ENCODE results near the gene MAK.

MAK gene

DNA sequence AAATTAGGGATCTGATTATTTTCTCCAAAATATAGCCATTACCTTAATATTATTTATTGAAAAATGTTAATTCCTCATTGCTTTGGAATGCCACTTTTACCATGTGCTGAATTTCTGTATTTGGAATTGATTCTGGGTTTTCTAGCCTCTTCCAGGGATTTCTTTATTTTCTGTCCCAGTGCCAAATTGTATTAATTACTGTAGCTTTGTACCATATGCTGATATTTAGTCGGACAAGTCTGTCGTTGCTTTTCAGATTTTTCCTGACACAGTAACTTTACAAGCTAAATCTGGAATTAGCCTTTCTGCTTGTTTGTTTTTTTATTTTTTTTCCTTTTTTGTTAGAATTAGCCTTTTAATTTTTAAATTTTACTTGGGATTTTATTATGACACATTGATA lies 101.6 kb downstream of the MAK start:
- TF ChIP-seq, protein P1, sequence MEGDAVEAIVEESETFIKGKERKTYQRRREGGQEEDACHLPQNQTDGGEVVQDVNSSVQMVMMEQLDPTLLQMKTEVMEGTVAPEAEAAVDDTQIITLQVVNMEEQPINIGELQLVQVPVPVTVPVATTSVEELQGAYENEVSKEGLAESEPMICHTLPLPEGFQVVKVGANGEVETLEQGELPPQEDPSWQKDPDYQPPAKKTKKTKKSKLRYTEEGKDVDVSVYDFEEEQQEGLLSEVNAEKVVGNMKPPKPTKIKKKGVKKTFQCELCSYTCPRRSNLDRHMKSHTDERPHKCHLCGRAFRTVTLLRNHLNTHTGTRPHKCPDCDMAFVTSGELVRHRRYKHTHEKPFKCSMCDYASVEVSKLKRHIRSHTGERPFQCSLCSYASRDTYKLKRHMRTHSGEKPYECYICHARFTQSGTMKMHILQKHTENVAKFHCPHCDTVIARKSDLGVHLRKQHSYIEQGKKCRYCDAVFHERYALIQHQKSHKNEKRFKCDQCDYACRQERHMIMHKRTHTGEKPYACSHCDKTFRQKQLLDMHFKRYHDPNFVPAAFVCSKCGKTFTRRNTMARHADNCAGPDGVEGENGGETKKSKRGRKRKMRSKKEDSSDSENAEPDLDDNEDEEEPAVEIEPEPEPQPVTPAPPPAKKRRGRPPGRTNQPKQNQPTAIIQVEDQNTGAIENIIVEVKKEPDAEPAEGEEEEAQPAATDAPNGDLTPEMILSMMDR (IDR thresholded peaks at IDR 0.05; ENCODE audit: unreplicated experiment in 3 of 3) = no peak
- H3K27ac Mint-ChIP-seq = no peak overlapping the region
- H3K36me3 Mint-ChIP-seq (ENCODE audit: low read depth) = peaks cover 25% of the 10 kb centered on the region
- no peaks in the 10 kb centered on the region for H3K27me3 Mint-ChIP-seq (ENCODE audit: low read depth)
- peaks cover 9% of the 10 kb centered on the region for H3K4me1 Mint-ChIP-seq
- H3K9me3 Mint-ChIP-seq = no peaks in the 10 kb centered on the region
- H3K4me3 Mint-ChIP-seq = no peak overlapping the region

DNA sequence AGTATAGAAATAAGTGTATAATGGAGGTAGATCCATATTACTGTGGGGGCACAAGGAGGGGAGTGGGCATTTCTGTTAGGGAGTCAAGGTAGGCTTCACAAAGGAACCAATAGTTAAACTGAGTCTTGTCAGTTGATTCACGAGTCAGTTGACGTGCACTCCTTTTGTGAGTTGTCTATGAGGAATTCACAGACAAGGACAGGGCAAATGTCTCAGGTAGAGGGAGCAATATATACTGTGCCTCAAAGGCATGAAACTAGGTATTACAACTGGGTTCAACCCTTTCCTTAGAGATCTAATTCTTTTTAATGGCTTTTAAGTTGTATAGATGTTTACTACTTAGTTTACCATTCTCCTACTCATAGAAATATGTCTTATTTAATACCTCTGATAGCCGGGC lies 104.5 kb downstream of the MAK start:
- TF ChIP-seq, protein P1 (IDR thresholded peaks at IDR 0.05; ENCODE audit: unreplicated experiment in 3 of 3) = no peak
- H3K27ac Mint-ChIP-seq = no peak overlapping the region
- H3K4me3 Mint-ChIP-seq = no peak overlapping the region
- no peaks in the 10 kb centered on the region for H3K9me3 Mint-ChIP-seq
- no peaks in the 10 kb centered on the region for H3K27me3 Mint-ChIP-seq (ENCODE audit: low read depth)
- H3K36me3 Mint-ChIP-seq (ENCODE audit: low read depth) = peaks cover 32% of the 10 kb centered on the region
- H3K4me1 Mint-ChIP-seq = peaks cover 16% of the 10 kb centered on the region

DNA sequence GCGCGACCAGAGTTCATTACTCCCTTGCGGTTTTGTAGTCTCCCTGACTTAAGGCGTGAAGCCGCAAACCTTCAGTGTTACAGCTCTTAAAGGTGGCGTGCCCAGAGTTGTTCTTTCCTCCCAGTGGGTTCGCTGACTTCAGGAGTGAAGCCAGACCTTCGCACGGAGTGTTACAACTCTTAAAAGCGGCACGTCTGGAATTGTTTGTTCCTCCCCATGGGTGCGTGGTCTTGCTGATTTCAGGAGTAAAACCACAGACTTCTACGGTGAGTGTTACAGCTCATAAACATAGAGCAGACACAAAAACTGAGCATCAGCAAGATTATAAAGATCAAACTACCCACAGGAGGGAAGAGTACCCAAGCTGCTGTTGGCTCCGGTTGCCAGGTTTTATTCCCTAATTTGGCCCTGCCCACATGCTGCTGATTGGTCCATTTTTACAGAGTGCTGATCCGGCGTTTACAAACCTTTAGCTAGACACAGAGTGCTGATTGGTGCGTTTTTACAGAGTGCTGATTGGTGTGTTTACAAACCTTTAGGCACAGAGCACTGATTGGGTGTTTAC lies 105.1 kb downstream of the MAK start:
- Mint-ChIP-seq H3K27ac (peak overlapping the region in 1 of 3 experiments; percentile 35), H3K4me3 (no peak overlapping the region), H3K4me1 (peaks cover 16% of the 10 kb centered on the region), H3K9me3 (no peaks in the 10 kb centered on the region), H3K36me3 (ENCODE audit: low read depth) (peaks cover 38% of the 10 kb centered on the region), H3K27me3 (ENCODE audit: low read depth) (no peaks in the 10 kb centered on the region)
- TF ChIP-seq, protein P1 (IDR thresholded peaks at IDR 0.05; ENCODE audit: unreplicated experiment in 3 of 3) = no peak

DNA sequence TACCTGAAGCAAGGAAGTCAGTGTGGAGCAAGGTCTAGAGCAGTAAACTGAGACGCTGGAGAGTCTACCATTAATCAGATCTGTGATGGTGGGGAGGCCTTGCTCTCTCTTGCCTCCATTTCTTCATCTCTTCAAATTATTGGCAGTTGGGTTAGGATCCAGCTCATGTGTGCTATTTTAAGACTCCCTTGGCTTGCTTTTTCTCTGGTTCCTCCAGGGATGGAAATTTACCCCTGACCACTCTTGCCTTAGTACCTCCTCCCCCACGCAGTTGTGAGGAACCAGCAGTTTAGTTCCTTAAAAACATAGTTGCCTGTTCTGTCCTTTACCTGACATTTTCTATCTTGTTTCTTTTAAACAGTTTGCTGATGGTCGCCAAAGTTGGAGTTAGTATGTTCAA lies 108.1 kb downstream of the MAK start:
- peaks cover 20% of the 10 kb centered on the region for H3K4me1 Mint-ChIP-seq
- no peaks in the 10 kb centered on the region for H3K27me3 Mint-ChIP-seq (ENCODE audit: low read depth)
- no peaks in the 10 kb centered on the region for H3K9me3 Mint-ChIP-seq
- peaks cover 58% of the 10 kb centered on the region for H3K36me3 Mint-ChIP-seq (ENCODE audit: low read depth)
- H3K4me3 Mint-ChIP-seq = no peak overlapping the region
- H3K27ac Mint-ChIP-seq = peak overlapping the region in 1 of 3 experiments; percentile 16
- TF ChIP-seq, protein P1 (IDR thresholded peaks at IDR 0.05; ENCODE audit: unreplicated experiment in 3 of 3) = no peak

DNA sequence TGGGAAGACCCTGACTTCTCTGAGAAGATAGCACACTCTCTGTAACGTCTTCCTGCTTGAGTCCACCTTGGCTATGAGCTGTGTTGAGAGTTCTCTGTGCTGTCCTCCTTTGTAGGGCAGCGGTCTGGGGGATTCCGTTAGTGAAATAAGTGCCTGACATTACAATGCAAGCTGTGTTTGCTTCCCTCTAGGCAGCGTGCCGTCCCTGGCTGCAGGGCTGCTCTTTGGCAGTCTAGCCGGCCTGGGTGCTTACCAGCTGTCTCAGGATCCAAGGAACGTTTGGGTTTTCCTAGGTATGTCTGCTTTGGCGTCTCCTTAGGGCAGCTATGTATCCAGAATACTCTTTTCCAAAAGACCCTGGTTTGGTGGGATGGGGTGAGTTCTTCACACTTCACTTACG lies 112.6 kb downstream of the MAK start:
- peaks cover 37% of the 10 kb centered on the region for H3K4me1 Mint-ChIP-seq
- TF ChIP-seq, protein P1 (IDR thresholded peaks at IDR 0.05; ENCODE audit: unreplicated experiment in 3 of 3) = no peak
- no peaks in the 10 kb centered on the region for H3K9me3 Mint-ChIP-seq
- H3K36me3 Mint-ChIP-seq (ENCODE audit: low read depth) = peaks cover 43% of the 10 kb centered on the region
- peak overlapping the region in 2 of 3 experiments; percentile 52 to 74 for H3K27ac Mint-ChIP-seq
- H3K27me3 Mint-ChIP-seq (ENCODE audit: low read depth) = no peaks in the 10 kb centered on the region
- peak overlapping the region; percentile 96 to 98 (median 98) for H3K4me3 Mint-ChIP-seq

DNA sequence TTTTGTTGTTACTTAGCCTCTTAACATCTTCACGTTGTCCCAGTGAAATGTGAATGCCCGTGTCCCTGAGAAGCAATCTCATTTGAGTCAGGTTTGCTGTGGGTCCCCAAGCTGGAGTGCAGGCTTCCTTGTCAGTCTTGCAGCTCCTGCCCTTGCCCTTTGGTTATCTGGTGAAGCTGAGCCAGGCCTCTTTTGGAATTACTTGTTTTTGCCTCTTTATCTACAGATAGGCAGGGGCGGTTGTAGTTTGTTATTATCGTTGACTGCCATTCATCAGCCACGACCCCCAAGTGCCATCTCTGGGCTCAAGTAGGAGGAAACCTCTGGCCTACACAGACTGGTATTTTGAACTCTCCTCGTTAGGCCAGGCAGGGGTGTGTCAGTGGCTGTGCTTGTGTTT lies 113.3 kb downstream of the MAK start:
- Mint-ChIP-seq H3K27me3 (ENCODE audit: low read depth) (no peaks in the 10 kb centered on the region), H3K4me1 (peaks cover 31% of the 10 kb centered on the region), H3K4me3 (peak overlapping the region; percentile 96 to 98 (median 98)), H3K9me3 (no peaks in the 10 kb centered on the region), H3K36me3 (ENCODE audit: low read depth) (peaks cover 36% of the 10 kb centered on the region), H3K27ac (peak overlapping the region in 1 of 3 experiments; percentile 74)
- TF ChIP-seq, protein P1 (IDR thresholded peaks at IDR 0.05; ENCODE audit: unreplicated experiment in 3 of 3) = no peak

Measured in nephron (organoid).